Measurements from ENCODE around the gene SAMD9. TPM values are rescaled to one million over a fixed set of nuclear protein-coding genes. Genes with fewer than 3 reads are reported as not detected.

Gene SAMD9
- total and polyA plus RNA-seq, 2 experiments from 2014 or later: 0.03 TPM; not detected in 1

GRCh38 chr7:93055543-93056107 lies 62.2 kb downstream of the SAMD9 start:
- Histone ChIP-seq H3K4me1 (ENCODE audit: low read depth) (no peaks in the 10 kb centered on the region), H3K27me3 (no peaks in the 10 kb centered on the region), H3K27ac (no peak overlapping the region), H3K4me3 (no peak overlapping the region), H3K9me3 (ENCODE audit: low read depth) (no peaks in the 10 kb centered on the region), H3K36me3 (no peaks in the 10 kb centered on the region)
- peak; percentile 61 for TF ChIP-seq CTCF (IDR thresholded peaks at IDR 0.05; ENCODE audit: low read depth, low read length)
- DNase-seq (ENCODE audit: low read depth in 1 of 2, low spot score in 1 of 2): peak; percentile 57 to 64

- no peak overlapping the region for H3K27ac ChIP-seq
- H3K9me3 ChIP-seq (ENCODE audit: low read depth): no peaks in the 10 kb centered on the region
- no peak for TF ChIP-seq CTCF (IDR thresholded peaks at IDR 0.05; ENCODE audit: low read depth, low read length)
- no peak for DNase-seq (ENCODE audit: low read depth in 1 of 2, low spot score in 1 of 2)
- H3K27me3 ChIP-seq: no peaks in the 10 kb centered on the region
- no peak overlapping the region for H3K4me3 ChIP-seq
- H3K36me3 ChIP-seq: no peaks in the 10 kb centered on the region
- no peaks in the 10 kb centered on the region for H3K4me1 ChIP-seq (ENCODE audit: low read depth)
Measured at GRCh38 chr7:93054975-93055374, 62.8 kb downstream of the SAMD9 start.

GRCh38 chr7:93053949-93054943 lies 63.5 kb downstream of the SAMD9 start:
- H3K4me1 ChIP-seq (ENCODE audit: low read depth): no peaks in the 10 kb centered on the region
- no peak for TF ChIP-seq CTCF (IDR thresholded peaks at IDR 0.05; ENCODE audit: low read depth, low read length)
- DNase-seq (ENCODE audit: low read depth in 1 of 2, low spot score in 1 of 2): no peak
- no peaks in the 10 kb centered on the region for H3K27me3 ChIP-seq
- H3K4me3 ChIP-seq: no peak overlapping the region
- H3K9me3 ChIP-seq (ENCODE audit: low read depth): no peaks in the 10 kb centered on the region
- no peak overlapping the region for H3K27ac ChIP-seq
- H3K36me3 ChIP-seq: no peaks in the 10 kb centered on the region

GRCh38 chr7:93053209-93053948 lies 64.4 kb downstream of the SAMD9 start:
- DNase-seq (ENCODE audit: low read depth in 1 of 2, low spot score in 1 of 2): no peak
- Histone ChIP-seq H3K27me3 (no peaks in the 10 kb centered on the region), H3K36me3 (no peaks in the 10 kb centered on the region), H3K4me3 (no peak overlapping the region), H3K4me1 (ENCODE audit: low read depth) (no peaks in the 10 kb centered on the region), H3K27ac (no peak overlapping the region), H3K9me3 (ENCODE audit: low read depth) (no peaks in the 10 kb centered on the region)
- TF ChIP-seq CTCF (IDR thresholded peaks at IDR 0.05; ENCODE audit: low read depth, low read length): no peak

- TF ChIP-seq CTCF (IDR thresholded peaks at IDR 0.05; ENCODE audit: low read depth, low read length): no peak
- Histone ChIP-seq H3K9me3 (ENCODE audit: low read depth) (no peaks in the 10 kb centered on the region), H3K4me1 (ENCODE audit: low read depth) (peaks cover 13% of the 10 kb centered on the region), H3K4me3 (no peak overlapping the region), H3K27ac (no peak overlapping the region), H3K36me3 (no peaks in the 10 kb centered on the region), H3K27me3 (no peaks in the 10 kb centered on the region)
- DNase-seq (ENCODE audit: low read depth in 1 of 2, low spot score in 1 of 2): no peak
Measured at GRCh38 chr7:93051660-93052059, 66.1 kb downstream of the SAMD9 start.

Measured in cardiac muscle cell (in vitro differentiated cells and primary cell).